ENCODE measurements around the gene PLSCR1.

DNA sequence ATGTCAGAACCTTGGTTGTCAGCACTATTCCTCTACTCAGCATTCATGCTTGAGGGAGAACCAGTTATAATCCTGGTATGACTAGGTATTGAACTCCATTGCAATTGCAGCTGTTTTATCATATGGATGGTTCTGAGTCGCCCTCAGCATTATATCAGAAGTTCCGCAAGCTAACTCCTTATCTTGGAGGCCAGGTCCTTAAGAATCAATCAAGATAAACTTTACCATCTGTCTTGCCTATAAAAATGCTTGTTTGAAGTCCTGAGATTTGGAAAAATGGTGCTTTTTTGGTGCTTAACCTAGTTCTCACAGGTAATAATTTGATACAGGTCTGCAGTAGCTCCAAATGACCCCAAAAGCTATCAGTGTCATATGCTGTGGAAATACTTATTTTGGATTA, 16.3 kb upstream of the PLSCR1 start:
- TF ChIP-seq, protein P1, sequence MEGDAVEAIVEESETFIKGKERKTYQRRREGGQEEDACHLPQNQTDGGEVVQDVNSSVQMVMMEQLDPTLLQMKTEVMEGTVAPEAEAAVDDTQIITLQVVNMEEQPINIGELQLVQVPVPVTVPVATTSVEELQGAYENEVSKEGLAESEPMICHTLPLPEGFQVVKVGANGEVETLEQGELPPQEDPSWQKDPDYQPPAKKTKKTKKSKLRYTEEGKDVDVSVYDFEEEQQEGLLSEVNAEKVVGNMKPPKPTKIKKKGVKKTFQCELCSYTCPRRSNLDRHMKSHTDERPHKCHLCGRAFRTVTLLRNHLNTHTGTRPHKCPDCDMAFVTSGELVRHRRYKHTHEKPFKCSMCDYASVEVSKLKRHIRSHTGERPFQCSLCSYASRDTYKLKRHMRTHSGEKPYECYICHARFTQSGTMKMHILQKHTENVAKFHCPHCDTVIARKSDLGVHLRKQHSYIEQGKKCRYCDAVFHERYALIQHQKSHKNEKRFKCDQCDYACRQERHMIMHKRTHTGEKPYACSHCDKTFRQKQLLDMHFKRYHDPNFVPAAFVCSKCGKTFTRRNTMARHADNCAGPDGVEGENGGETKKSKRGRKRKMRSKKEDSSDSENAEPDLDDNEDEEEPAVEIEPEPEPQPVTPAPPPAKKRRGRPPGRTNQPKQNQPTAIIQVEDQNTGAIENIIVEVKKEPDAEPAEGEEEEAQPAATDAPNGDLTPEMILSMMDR (IDR thresholded peaks at IDR 0.05; ENCODE audit: insufficient read depth, low read length, poor library complexity, severe bottlenecking), result no peak
- no peak for TF ChIP-seq EZH2phosphoT487 (conservative IDR thresholded peaks at IDR 0.05; ENCODE audit: low read length)

All from SU-DHL-6 (cell line).